Activated CD8-positive, alpha-beta memory T cell treated with anti-CD3 and anti-CD28 coated beads, Interleukin-2, amount 10 ng/mL, durations not matched to agents 7 days and 5 days (primary cell): Measurements from ENCODE around the gene C11orf91. TPM values are rescaled to one million over a fixed set of nuclear protein-coding genes. Genes with fewer than 3 reads are reported as not detected.

Experiments used
- ATAC-seq: fragments of 150-1000 bp; cut with Tn5 transposase; one replicate; pipeline ENCODE4 v1.10.0; 2021; ENCODE audit warnings: moderate library complexity
- CTCF ChIA-PET: fragments of 350-600 bp; sonication (Branson Sonifier 250); formaldehyde crosslinking; loops from one replicate; lab custom pipeline; 2021; ENCODE audit warnings: antibody characterized with exemption; lab: Charles Lee
- DNase-seq: peaks from one replicate; pipeline ENCODE4 v3.0.0-alpha.2; 2020
- H3K27ac Mint-ChIP-seq: one replicate; pipeline ENCODE4 v1.8.0; 2021; ENCODE audit warnings: mild to moderate bottlenecking, mixed read lengths
- H3K27me3 Mint-ChIP-seq: one replicate; pipeline ENCODE4 v1.8.0; 2021; ENCODE audit warnings: mixed read lengths
- H3K36me3 Mint-ChIP-seq: one replicate; pipeline ENCODE4 v1.8.0; 2021; ENCODE audit warnings: mild to moderate bottlenecking, mixed read lengths
- H3K4me1 Mint-ChIP-seq: one replicate; pipeline ENCODE4 v1.8.0; 2021; ENCODE audit warnings: mixed read lengths
- H3K4me3 Mint-ChIP-seq: one replicate; pipeline ENCODE4 v1.8.0; 2021; ENCODE audit warnings: mild to moderate bottlenecking, moderate library complexity, mixed read lengths
- H3K9me3 Mint-ChIP-seq: one replicate; pipeline ENCODE4 v1.8.0; 2022; ENCODE audit warnings: low read depth, mixed read lengths
- total RNA-seq, 2 experiments: library from RNA; stranded (reverse); gene quantifications; one replicate each; pipeline ENCODE4 v1.2.3, GENCODE V29; 2021

The C11orf91 gene
- total RNA-seq, result not detected

DNA sequence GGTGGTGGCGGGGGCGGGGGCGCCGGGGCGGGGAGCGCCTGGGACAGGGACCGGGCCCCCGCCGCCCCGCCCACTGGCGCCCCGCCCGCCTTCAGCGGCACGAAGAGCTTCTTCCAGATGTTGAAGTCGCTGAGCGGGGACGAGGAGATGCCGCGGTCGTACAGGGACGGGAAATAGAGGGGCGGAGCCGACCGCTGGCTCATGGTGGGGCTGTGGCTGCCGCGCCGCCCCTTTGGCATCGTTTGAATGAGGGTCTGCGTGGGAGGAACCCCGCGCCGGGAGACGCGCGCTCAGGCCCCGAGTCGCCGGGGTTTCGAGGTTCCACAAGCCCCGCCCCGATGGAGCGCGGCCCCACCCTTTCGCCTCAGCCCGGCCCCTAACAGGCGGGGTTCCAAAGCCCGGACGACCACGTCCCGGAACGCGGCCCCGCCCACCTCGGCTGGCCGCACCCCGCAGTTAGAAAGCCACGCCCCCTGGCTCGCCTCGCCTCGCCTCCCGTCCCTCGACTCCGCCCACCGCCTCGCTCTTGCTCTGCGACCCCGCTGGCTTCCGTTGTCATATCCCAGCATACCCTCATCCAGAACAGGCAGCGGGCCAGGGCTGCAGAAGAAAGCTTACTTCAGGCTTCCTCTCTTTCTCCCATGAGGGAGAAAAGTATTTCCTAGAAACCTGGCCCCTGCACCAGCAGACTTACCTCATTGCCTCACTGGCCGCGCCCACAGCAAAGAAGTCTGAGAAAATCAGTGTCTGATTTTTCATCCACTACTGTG lies at the start of gene C11orf91:
Gene C11orf91, minus strand, starts transcription at position 325 of the 770 bp plus-strand sequence. Its CDS starts 86 bp downstream, at position 239.
- H3K4me3 Mint-ChIP-seq, result peak within 1 kb of the TSS; percentile 80
- H3K9me3 Mint-ChIP-seq, result no peaks in the 10 kb centered on the region
- CTCF ChIA-PET, result interaction anchor here (1.2 to 3.1 kb wide), 5 partner anchors 11 to 42 kb away, joined by 4 to 9 read pairs (median 6); no protein-coding TSS in a partner anchor
- ATAC-seq, result peak; percentile 97
- peaks cover 33% of the 10 kb centered on the region for H3K27me3 Mint-ChIP-seq
- H3K36me3 Mint-ChIP-seq, result no peaks in the 10 kb centered on the region
- H3K27ac Mint-ChIP-seq, result peak within 1 kb of the TSS; percentile 65
- peak; percentile 95 for DNase-seq
- H3K4me1 Mint-ChIP-seq, result peaks cover 16% of the 10 kb centered on the region

GRCh38 chr11:33747979-33748378 lies 47.4 kb upstream of the C11orf91 start:
- ATAC-seq, result no peak
- Mint-ChIP-seq H3K36me3 (peaks cover 15% of the 10 kb centered on the region), H3K4me3 (no peak overlapping the region), H3K9me3 (no peaks in the 10 kb centered on the region), H3K4me1 (peaks cover under 1% of the 10 kb centered on the region), H3K27me3 (no peaks in the 10 kb centered on the region), H3K27ac (no peak overlapping the region)
- no peak for DNase-seq
- CTCF ChIA-PET, result interaction anchor here (0.6 kb wide), 1 partner anchor 878 kb away, joined by 3 read pairs; no protein-coding TSS in a partner anchor

DNA sequence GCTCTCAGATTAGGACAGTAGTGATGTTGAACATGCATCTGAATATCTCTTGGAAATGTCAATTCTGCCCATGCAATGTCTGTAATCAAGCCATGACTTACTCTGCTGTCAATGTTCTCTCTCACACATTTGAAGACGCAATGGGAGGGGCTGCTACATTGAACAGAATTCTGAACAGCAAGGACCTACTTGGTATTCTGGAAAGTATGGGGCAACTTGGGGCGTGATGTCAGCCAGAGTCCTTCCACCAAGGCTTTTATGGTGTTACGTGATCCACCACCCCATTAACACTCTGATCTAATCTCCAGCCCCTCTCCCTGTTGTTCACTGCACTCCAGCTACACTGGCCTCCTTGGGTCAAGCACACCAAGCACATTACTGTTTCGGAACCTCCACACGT lies 42.7 kb upstream of the C11orf91 start:
- no peak overlapping the region for H3K27ac Mint-ChIP-seq
- no peaks in the 10 kb centered on the region for H3K9me3 Mint-ChIP-seq
- peaks cover under 1% of the 10 kb centered on the region for H3K27me3 Mint-ChIP-seq
- H3K36me3 Mint-ChIP-seq, result peaks cover 12% of the 10 kb centered on the region
- CTCF ChIA-PET, result interaction anchor here (0.9 to 1.6 kb wide), 6 partner anchors 17 to 381 kb away, joined by 3 to 13 read pairs (median 8); partner anchors contain the start of gene C11orf91
- ATAC-seq (no peak), DNase-seq (no peak)
- no peak overlapping the region for H3K4me3 Mint-ChIP-seq
- H3K4me1 Mint-ChIP-seq, result no peaks in the 10 kb centered on the region

- CTCF ChIA-PET, result interaction anchor here (0.7 to 1.7 kb wide), 16 partner anchors 9 to 389 kb away, joined by 3 to 25 read pairs (median 4); partner anchors contain the start of gene C11orf91
- peaks cover 10% of the 10 kb centered on the region for H3K36me3 Mint-ChIP-seq
- ATAC-seq (no peak), DNase-seq (no peak)
- H3K4me1 Mint-ChIP-seq, result no peaks in the 10 kb centered on the region
- H3K9me3 Mint-ChIP-seq, result no peaks in the 10 kb centered on the region
- no peak overlapping the region for H3K4me3 Mint-ChIP-seq
- no peak overlapping the region for H3K27ac Mint-ChIP-seq
- H3K27me3 Mint-ChIP-seq, result peaks cover 8% of the 10 kb centered on the region
These were observed 41.7 kb upstream of the C11orf91 start for GRCh38 chr11:33742249-33742851.

DNA sequence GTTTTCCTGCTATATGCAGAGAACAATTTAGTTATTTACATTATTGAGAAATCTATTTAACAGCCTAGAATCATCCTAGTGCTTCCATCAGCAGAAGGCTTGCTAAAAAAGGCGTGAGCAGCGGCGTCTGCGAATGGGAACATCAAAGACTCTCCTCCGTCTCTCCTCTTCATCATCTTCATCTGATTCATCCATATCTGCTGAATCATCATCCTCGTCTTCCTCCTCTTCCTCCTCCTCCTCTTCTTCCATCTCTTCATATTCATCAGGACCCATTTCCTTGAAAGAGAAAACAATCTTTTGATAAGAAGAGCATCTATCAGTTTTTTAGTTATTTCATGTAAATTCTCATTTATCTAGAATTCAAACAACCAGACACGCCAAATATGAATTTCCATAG lies 41.2 kb upstream of the C11orf91 start:
- no peak for DNase-seq
- H3K36me3 Mint-ChIP-seq, result peaks cover 7% of the 10 kb centered on the region
- no peaks in the 10 kb centered on the region for H3K9me3 Mint-ChIP-seq
- H3K4me1 Mint-ChIP-seq, result peaks cover 1% of the 10 kb centered on the region
- H3K4me3 Mint-ChIP-seq, result no peak overlapping the region
- ATAC-seq, result no peak
- no peak overlapping the region for H3K27ac Mint-ChIP-seq
- CTCF ChIA-PET, result interaction anchor here (0.8 to 1.7 kb wide), 7 partner anchors 11 to 199 kb away, joined by 4 to 25 read pairs (median 8); partner anchors contain the start of gene C11orf91
- peaks cover 12% of the 10 kb centered on the region for H3K27me3 Mint-ChIP-seq

- Mint-ChIP-seq H3K4me3 (no peak overlapping the region), H3K27ac (no peak overlapping the region)
- DNase-seq, result no peak
These were observed 36.8 kb upstream of the C11orf91 start for GRCh38 chr11:33737362-33737821.

DNA sequence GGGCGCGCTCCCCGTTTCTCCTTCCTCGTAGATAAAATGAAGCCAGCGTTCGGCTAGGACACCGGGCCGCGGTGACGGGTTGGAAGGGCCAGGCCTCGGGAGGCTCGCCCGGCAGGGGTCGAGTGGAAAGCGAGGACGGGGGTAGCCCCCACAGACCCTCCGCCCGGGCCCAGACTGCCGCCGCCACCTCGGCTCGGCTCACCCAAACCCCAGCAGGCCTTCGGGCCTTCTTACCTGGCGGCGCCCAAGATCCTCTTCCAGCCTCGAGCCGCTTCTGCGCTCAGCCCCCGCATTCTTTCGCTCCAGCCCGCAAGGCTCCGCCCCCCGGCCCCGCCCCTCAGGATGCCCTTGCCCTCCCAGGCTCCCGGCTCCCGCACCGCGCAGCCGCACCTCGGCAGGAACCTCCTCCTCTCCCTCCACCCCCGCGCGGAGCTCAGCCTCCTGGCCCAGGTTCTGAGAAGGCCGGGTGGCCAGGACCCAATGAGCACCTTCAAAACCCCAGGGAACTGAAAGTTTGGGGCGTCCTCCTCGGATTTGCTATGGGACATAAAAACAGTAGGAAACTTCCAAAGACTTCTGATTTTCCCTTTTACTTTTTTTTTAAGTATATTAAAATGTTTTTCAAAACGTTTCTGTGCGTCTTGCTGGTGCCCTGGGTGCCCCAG lies 35.7 kb upstream of the C11orf91 start, which contains the start of gene CD59:
Gene CD59, minus strand, starts transcription at position 276 of the 665 bp plus-strand sequence. CDS start 13,978 bp downstream, outside the sequence.
- peak; percentile 87 for DNase-seq
- Mint-ChIP-seq H3K4me1 (peaks cover 29% of the 10 kb centered on the region), H3K4me3 (peak within 1 kb of the TSS; percentile 82), H3K36me3 (peaks cover 10% of the 10 kb centered on the region), H3K27ac (peak within 1 kb of the TSS; percentile 71), H3K9me3 (no peaks in the 10 kb centered on the region), H3K27me3 (peaks cover 37% of the 10 kb centered on the region)
- CTCF ChIA-PET, result interaction anchor here (0.8 to 1.6 kb wide), 5 partner anchors 10 to 57 kb away, joined by 3 to 5 read pairs (median 3); no protein-coding TSS in a partner anchor
- ATAC-seq, result peak; percentile 83

More at GRCh38 chr11:33737362-33737821, 36.8 kb upstream of the C11orf91 start:
- Mint-ChIP-seq H3K27me3 (peaks cover 35% of the 10 kb centered on the region), H3K36me3 (peaks cover 8% of the 10 kb centered on the region), H3K4me1 (peaks cover 22% of the 10 kb centered on the region), H3K9me3 (no peaks in the 10 kb centered on the region)
- CTCF ChIA-PET, result interaction anchor here (0.8 to 1.6 kb wide), 3 partner anchors 11 to 22 kb away, joined by 3 to 5 read pairs (median 4); no protein-coding TSS in a partner anchor
- ATAC-seq, result no peak

DNA sequence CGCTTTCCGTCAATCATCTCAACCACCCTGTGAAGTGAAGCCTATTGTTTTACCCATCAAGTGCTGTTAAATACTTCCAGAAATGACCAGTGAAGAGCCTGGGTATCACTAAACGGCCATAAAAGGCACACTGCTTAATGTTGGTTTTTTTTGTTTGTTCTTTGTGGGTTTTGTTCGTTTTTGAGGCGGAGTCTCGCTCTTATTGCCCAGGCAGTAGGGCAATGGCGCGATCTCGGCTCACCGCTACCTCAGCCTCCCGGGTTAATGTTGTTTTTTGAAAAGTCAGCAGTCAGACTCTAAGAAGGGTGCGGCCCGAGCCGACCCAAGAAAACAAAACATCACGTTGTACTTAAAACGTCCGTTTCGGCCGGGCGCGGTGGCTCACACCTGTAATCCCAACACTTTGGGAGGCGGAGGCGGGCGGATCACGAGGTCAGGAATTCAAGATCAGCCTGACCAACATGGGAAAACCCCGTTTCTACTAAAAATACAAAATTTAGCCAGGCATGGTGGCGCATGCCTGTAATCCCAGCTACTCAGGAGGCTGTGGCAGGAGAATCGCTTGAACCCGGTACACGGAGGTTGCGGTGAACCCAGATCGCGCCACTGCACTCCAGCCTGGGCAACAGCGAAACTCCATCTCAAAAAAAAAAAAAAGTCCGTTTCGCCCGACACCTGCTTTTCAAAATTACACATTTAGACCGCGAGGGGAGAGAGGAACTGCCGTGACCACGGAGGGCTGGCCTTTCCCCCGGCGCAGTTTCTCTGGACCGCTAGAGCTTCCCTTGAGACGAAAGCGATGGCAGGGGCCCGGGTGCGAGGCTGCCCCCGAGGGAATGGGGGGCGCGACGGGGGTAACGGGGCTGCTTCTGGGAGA lies 34.9 kb upstream of the C11orf91 start:
- peaks cover 31% of the 10 kb centered on the region for H3K4me1 Mint-ChIP-seq
- peak overlapping the region; percentile 82 for H3K4me3 Mint-ChIP-seq
- CTCF ChIA-PET, result interaction anchor here (0.9 to 1.5 kb wide), 3 partner anchors 13 to 21 kb away, joined by 3 to 6 read pairs (median 3); no protein-coding TSS in a partner anchor
- H3K27me3 Mint-ChIP-seq, result peaks cover 40% of the 10 kb centered on the region
- DNase-seq (peak; percentile 71), ATAC-seq (peak; percentile 56)
- peaks cover 10% of the 10 kb centered on the region for H3K36me3 Mint-ChIP-seq
- H3K27ac Mint-ChIP-seq, result peak overlapping the region; percentile 71
- H3K9me3 Mint-ChIP-seq, result no peaks in the 10 kb centered on the region

DNA sequence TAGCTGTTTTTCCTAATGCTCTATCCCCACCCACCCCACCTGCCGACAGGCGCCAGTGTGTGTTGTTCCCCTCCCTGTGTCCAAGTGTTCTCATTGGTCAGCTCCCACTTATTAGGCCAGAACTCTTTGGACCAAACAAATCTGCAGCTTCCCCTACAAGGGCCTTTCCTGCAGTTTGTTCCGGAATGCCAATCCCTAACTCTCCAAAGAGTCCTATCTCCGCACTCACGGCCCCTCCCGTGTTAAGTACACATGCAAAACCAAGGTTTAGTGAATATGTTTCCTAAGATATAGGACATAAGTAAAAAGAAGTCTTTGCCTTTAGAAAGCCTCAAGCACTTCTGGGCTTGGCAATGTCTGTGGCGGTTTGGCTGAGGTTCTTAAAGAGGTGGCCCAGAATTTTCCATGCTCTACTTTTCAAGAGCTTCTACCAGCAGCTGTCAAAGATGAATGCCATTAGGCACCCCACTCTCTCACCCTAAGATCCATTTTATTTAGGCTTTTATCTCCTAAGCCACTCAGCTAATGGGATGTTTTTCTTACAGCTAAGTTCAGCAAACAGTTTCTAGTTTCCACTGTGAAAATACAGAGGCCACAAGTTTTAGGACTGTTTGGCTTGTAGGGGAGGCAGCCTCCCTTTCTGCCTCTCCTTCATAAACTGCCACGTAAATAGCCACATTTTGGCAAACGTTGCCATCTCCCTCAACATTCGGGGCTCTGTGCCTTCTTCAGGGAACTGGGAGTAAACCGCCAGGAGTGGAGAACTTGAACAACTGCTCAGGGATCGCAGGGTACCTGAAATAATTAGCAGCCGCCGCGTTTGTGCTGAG lies 34.0 kb upstream of the C11orf91 start:
- H3K4me1 Mint-ChIP-seq, result peaks cover 31% of the 10 kb centered on the region
- H3K4me3 Mint-ChIP-seq, result peak overlapping the region; percentile 82
- peak overlapping the region; percentile 71 for H3K27ac Mint-ChIP-seq
- no peak for DNase-seq
- peaks cover 40% of the 10 kb centered on the region for H3K27me3 Mint-ChIP-seq
- no peaks in the 10 kb centered on the region for H3K9me3 Mint-ChIP-seq
- peaks cover 10% of the 10 kb centered on the region for H3K36me3 Mint-ChIP-seq
- CTCF ChIA-PET, result interaction anchor here (0.9 to 1.5 kb wide), 3 partner anchors 12 to 20 kb away, joined by 3 to 6 read pairs (median 3); no protein-coding TSS in a partner anchor
- no peak for ATAC-seq

GRCh38 chr11:33733980-33734379 lies 33.4 kb upstream of the C11orf91 start:
- Mint-ChIP-seq H3K9me3 (no peaks in the 10 kb centered on the region), H3K4me1 (peaks cover 31% of the 10 kb centered on the region), H3K27me3 (peaks cover 43% of the 10 kb centered on the region), H3K4me3 (peak overlapping the region; percentile 82), H3K36me3 (peaks cover 13% of the 10 kb centered on the region), H3K27ac (no peak overlapping the region)
- no peak for ATAC-seq
- CTCF ChIA-PET, result interaction anchor here (1.1 kb wide), 1 partner anchor 16 kb away, joined by 3 read pairs; no protein-coding TSS in a partner anchor
- no peak for DNase-seq
